ENCODE data around the gene SP100. TPM values are rescaled to one million over a fixed set of nuclear protein-coding genes. Genes with fewer than 3 reads are reported as not detected.

SP100 gene
- total and polyA plus RNA-seq, 2 of the 13 experiments (the other 11 are each of a cell fraction or from before 2014, with no cell fraction given) = 12.6 to 16.5 TPM

DNA sequence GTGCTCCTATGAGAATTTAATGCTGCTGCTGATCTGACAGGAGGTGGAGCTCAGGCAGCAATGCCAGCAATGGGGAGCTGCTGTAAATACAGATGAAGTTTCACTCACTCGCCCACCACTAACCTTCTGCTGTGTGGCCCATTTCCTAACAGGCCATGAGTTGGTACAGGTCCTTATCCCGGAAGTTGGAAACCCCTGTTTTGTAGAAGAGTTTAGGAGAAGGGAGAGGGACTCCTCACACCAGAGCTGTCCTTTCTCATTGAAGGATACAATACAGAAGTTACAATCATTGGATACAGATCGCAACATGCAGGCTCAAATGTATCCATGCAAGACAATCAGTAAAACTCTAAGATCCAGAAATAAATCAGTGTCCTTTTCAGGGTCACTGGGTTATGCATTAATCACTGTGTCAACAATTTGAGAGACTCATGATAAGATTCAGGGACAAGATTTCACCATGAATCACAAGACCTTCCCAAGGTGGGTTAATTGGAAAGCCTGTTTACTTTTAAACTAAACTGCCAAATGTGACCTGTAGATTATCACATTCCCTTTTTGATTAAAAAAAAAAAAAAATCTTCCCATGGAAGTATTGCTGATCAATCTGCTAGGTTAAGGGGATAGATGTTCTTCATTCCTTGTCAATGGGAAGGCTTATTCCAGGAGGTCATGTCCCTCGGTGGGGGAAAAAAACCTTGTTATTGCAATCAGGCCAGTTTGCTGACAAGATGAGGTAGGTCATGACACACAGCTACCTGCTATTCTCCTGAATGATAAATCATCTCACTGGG is 97.2 kb downstream of the SP100 start (continued):
- TF ChIP-seq, protein P1, sequence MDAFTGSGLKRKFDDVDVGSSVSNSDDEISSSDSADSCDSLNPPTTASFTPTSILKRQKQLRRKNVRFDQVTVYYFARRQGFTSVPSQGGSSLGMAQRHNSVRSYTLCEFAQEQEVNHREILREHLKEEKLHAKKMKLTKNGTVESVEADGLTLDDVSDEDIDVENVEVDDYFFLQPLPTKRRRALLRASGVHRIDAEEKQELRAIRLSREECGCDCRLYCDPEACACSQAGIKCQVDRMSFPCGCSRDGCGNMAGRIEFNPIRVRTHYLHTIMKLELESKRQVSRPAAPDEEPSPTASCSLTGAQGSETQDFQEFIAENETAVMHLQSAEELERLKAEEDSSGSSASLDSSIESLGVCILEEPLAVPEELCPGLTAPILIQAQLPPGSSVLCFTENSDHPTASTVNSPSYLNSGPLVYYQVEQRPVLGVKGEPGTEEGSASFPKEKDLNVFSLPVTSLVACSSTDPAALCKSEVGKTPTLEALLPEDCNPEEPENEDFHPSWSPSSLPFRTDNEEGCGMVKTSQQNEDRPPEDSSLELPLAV (CRISPR knock-in tag; conservative IDR thresholded peaks at IDR 0.05; ENCODE audit: low read depth) = no peak
- TF ChIP-seq, protein P2, sequence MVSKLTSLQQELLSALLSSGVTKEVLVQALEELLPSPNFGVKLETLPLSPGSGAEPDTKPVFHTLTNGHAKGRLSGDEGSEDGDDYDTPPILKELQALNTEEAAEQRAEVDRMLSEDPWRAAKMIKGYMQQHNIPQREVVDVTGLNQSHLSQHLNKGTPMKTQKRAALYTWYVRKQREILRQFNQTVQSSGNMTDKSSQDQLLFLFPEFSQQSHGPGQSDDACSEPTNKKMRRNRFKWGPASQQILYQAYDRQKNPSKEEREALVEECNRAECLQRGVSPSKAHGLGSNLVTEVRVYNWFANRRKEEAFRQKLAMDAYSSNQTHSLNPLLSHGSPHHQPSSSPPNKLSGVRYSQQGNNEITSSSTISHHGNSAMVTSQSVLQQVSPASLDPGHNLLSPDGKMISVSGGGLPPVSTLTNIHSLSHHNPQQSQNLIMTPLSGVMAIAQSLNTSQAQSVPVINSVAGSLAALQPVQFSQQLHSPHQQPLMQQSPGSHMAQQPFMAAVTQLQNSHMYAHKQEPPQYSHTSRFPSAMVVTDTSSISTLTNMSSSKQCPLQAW (CRISPR knock-in tag; IDR thresholded peaks at IDR 0.05) = peak; percentile 36; the same call in 1 of the 2 replicates
- TF ChIP-seq GFI1 (CRISPR knock-in tag; IDR thresholded peaks at IDR 0.05; ENCODE audit: borderline replicate concordance) = peak; percentile 100
- no peak for TF ChIP-seq LCORL (IDR thresholded peaks at IDR 0.05)
- TF ChIP-seq LCORL (CRISPR knock-in tag; IDR thresholded peaks at IDR 0.05) = peak; percentile 40; the same call in 1 of the 2 replicates
- TF ChIP-seq, protein P3, sequence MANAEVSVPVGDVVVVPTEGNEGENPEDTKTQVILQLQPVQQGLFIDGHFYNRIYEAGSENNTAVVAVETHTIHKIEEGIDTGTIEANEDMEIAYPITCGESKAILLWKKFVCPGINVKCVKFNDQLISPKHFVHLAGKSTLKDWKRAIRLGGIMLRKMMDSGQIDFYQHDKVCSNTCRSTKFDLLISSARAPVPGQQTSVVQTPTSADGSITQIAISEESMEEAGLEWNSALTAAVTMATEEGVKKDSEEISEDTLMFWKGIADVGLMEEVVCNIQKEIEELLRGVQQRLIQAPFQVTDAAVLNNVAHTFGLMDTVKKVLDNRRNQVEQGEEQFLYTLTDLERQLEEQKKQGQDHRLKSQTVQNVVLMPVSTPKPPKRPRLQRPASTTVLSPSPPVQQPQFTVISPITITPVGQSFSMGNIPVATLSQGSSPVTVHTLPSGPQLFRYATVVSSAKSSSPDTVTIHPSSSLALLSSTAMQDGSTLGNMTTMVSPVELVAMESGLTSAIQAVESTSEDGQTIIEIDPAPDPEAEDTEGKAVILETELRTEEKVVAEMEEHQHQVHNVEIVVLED (CRISPR knock-in tag; IDR thresholded peaks at IDR 0.05; ENCODE audit: borderline replicate concordance) = no peak
- TF ChIP-seq THAP11 (CRISPR knock-in tag; IDR thresholded peaks at IDR 0.05) = peak; percentile 41; the same call in 1 of the 2 replicates
- TF ChIP-seq, protein P4, sequence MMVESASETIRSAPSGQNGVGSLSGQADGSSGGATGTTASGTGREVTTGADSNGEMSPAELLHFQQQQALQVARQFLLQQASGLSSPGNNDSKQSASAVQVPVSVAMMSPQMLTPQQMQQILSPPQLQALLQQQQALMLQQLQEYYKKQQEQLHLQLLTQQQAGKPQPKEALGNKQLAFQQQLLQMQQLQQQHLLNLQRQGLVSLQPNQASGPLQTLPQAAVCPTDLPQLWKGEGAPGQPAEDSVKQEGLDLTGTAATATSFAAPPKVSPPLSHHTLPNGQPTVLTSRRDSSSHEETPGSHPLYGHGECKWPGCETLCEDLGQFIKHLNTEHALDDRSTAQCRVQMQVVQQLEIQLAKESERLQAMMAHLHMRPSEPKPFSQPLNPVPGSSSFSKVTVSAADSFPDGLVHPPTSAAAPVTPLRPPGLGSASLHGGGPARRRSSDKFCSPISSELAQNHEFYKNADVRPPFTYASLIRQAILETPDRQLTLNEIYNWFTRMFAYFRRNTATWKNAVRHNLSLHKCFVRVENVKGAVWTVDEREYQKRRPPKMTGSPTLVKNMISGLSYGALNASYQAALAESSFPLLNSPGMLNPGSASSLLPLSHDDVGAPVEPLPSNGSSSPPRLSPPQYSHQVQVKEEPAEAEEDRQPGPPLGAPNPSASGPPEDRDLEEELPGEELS (CRISPR knock-in tag; IDR thresholded peaks at IDR 0.05) = peak; percentile 36
- 0 out of 4 replicates have a peak, but pooled peaks of 1 of the 2 experiments have one; percentile 4 for TF ChIP-seq MAFK (conservative IDR thresholded peaks at IDR 0.05 in 1 of 2, IDR thresholded peaks at IDR 0.05 in 1 of 2; ENCODE audit: low read length in 2 of 2)
- TF ChIP-seq ZMYM4 (CRISPR knock-in tag; IDR thresholded peaks at IDR 0.05) = peak; percentile 33
- peak; percentile 97 for TF ChIP-seq MIXL1 (CRISPR knock-in tag; IDR thresholded peaks at IDR 0.05)
- TF ChIP-seq, protein P5, sequence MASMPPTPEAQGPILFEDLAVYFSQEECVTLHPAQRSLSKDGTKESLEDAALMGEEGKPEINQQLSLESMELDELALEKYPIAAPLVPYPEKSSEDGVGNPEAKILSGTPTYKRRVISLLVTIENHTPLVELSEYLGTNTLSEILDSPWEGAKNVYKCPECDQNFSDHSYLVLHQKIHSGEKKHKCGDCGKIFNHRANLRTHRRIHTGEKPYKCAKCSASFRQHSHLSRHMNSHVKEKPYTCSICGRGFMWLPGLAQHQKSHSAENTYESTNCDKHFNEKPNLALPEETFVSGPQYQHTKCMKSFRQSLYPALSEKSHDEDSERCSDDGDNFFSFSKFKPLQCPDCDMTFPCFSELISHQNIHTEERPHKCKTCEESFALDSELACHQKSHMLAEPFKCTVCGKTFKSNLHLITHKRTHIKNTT (CRISPR knock-in tag; IDR thresholded peaks at IDR 0.05) = no peak
- TF ChIP-seq NR2C2 (CRISPR knock-in tag; IDR thresholded peaks at IDR 0.05; ENCODE audit: borderline replicate concordance) = peak; percentile 26; the same call in 1 of the 2 replicates
- 0 out of 2 replicates have a peak, but pooled peaks have one; percentile 19 for TF ChIP-seq ZNF232 (CRISPR knock-in tag; IDR thresholded peaks at IDR 0.05; ENCODE audit: borderline replicate concordance)
- 0 out of 2 replicates have a peak, but pooled peaks have one; percentile 51 for TF ChIP-seq KDM6A (CRISPR knock-in tag; IDR thresholded peaks at IDR 0.05; ENCODE audit: low read depth)
- no peak for TF ChIP-seq ZNF761 (CRISPR knock-in tag; conservative IDR thresholded peaks at IDR 0.05)
- no peak for TF ChIP-seq IKZF4 (CRISPR knock-in tag; IDR thresholded peaks at IDR 0.05; ENCODE audit: borderline replicate concordance, low read depth, not compliant biosample characterization)
- TF ChIP-seq RARG (CRISPR knock-in tag; IDR thresholded peaks at IDR 0.05; ENCODE audit: low read depth) = no peak
- no peak for TF ChIP-seq ATF7-NPFF (CRISPR knock-in tag; IDR thresholded peaks at IDR 0.05; ENCODE audit: low read depth)
- TF ChIP-seq HDAC1 (CRISPR knock-in tag; IDR thresholded peaks at IDR 0.05) = peak; percentile 38; the same call in 1 of the 2 replicates

Measured in HepG2 (cell line).